GM23338 (cell line): ENCODE data around the gene PPP4R3A. TPM values are rescaled to one million over a fixed set of nuclear protein-coding genes. Genes with fewer than 3 reads are reported as not detected.

Source experiments
- ATAC-seq: fragments of 200-7000 bp; cut with Tn5 transposase; 3 replicates; pipeline ENCODE4 v1.9.1; 2020
- DNase-seq: peaks from one replicate; pipeline ENCODE4 v3.0.0-alpha.2; 2015; ENCODE audit warnings: low spot score
- H2AFZ ChIP-seq: fragments of 200-600 bp; sonication (generic); 2 replicates; pipeline ENCODE4 v1.8.0; 2016; ENCODE audit warnings: antibody characterized with exemption, mild to moderate bottlenecking, moderate library complexity
- H3F3A ChIP-seq: fragments of 200-600 bp; sonication (generic); replicated peaks from 2 replicates; pipeline ENCODE4 v1.8.0; 2017; ENCODE audit warnings: antibody characterized with exemption, mixed run types, low read depth
- H3K27ac ChIP-seq: fragments of 200-600 bp; sonication (generic); 2 replicates; pipeline ENCODE4 v1.6.1; 2016; ENCODE audit warnings: low read depth
- H3K27me3 ChIP-seq: fragments of 200-600 bp; sonication (generic); 2 replicates; pipeline ENCODE4 v1.8.0; 2016; ENCODE audit warnings: mild to moderate bottlenecking, mixed run types, moderate library complexity; ENCODE audit not compliant: insufficient read depth
- H3K36me3 ChIP-seq: fragments of 200-600 bp; sonication (generic); 2 replicates; pipeline ENCODE4 v1.8.0; 2016; ENCODE audit warnings: mild to moderate bottlenecking; ENCODE audit not compliant: insufficient read depth
- H3K4me1 ChIP-seq: fragments of 200-600 bp; sonication (generic); 2 replicates; pipeline ENCODE4 v1.8.0; 2016; ENCODE audit warnings: mild to moderate bottlenecking, moderate library complexity; ENCODE audit not compliant: insufficient read depth
- H3K4me2 ChIP-seq: fragments of 200-600 bp; sonication (generic); 2 replicates; pipeline ENCODE4 v1.7.1; 2017; ENCODE audit warnings: mixed run types
- H3K4me3 ChIP-seq: fragments of 200-600 bp; sonication (generic); 2 replicates; pipeline ENCODE4 v1.6.1; 2016; ENCODE audit warnings: mixed run types
- H3K79me2 ChIP-seq: fragments of 200-600 bp; sonication (generic); replicated peaks from 2 replicates; pipeline ENCODE4 v1.8.0; 2017; ENCODE audit warnings: mild to moderate bottlenecking; ENCODE audit not compliant: insufficient read depth
- H3K9me2 ChIP-seq: fragments of 200-600 bp; sonication (generic); 2 replicates; pipeline ENCODE4 v1.8.0; 2017; ENCODE audit not compliant: insufficient read depth
- H4K20me1 ChIP-seq: fragments of 200-600 bp; sonication (generic); replicated peaks from 2 replicates; pipeline ENCODE4 v1.8.0; 2017; ENCODE audit warnings: mild to moderate bottlenecking; ENCODE audit not compliant: insufficient read depth
- H3K27ac Mint-ChIP-seq: 2 replicates; pipeline ENCODE4 v1.8.0; 2020; ENCODE audit warnings: inconsistent platforms, mild to moderate bottlenecking, moderate library complexity, mixed read lengths
- H3K27me3 Mint-ChIP-seq: 3 replicates; pipeline ENCODE4 v1.8.0; 2022; ENCODE audit warnings: low read depth, mild to moderate bottlenecking, moderate library complexity, mixed read lengths, inconsistent platforms; ENCODE audit not compliant: insufficient read depth, poor library complexity
- H3K36me3 Mint-ChIP-seq: 3 replicates; pipeline ENCODE4 v1.8.0; 2021; ENCODE audit warnings: low read depth, mild to moderate bottlenecking, inconsistent platforms, moderate library complexity, mixed read lengths
- H3K4me1 Mint-ChIP-seq: 3 replicates; pipeline ENCODE4 v1.8.0; 2020; ENCODE audit warnings: mild to moderate bottlenecking, inconsistent platforms, mixed read lengths
- H3K4me3 Mint-ChIP-seq: 3 replicates; pipeline ENCODE4 v1.8.0; 2021; ENCODE audit warnings: moderate library complexity, mild to moderate bottlenecking, inconsistent platforms, mixed read lengths
- H3K9me3 Mint-ChIP-seq: 3 replicates; pipeline ENCODE4 v1.8.0; 2020; ENCODE audit warnings: moderate library complexity, mild to moderate bottlenecking, inconsistent platforms, mixed read lengths
- CREB1 ChIP-seq: fragments of 250-450 bp; sonication (Bioruptor Pico); IDR thresholded peaks from 2 replicates; pipeline ENCODE4 v1.5.0; 2020; ENCODE audit warnings: low read depth, mild to moderate bottlenecking, moderate library complexity
- CTCF ChIP-seq, 2 experiments: fragments of 200-600 bp in 1 of 2; sonication (generic) in 1 of 2; conservative IDR thresholded peaks; 2 replicates each; pipeline versions ENCODE4 v1.5.1 to v1.6.1; 2016 to 2017; ENCODE audit warnings: antibody characterized with exemption in 2 of 2, low read depth in 2 of 2, mild to moderate bottlenecking in 2 of 2, moderate library complexity in 1 of 2
- ETS1 ChIP-seq: IDR thresholded peaks from 2 replicates; pipeline ENCODE4 v1.6.1; 2016; ENCODE audit warnings: antibody characterized with exemption
- EZH2 ChIP-seq: fragments of 200-600 bp; sonication (generic); IDR thresholded peaks from one replicate; pipeline ENCODE4 v1.8.0; 2017; ENCODE audit warnings: antibody characterized with exemption, mild to moderate bottlenecking, low read depth; ENCODE audit not compliant: unreplicated experiment
- EZH2phosphoT487 ChIP-seq: fragments of 200-600 bp; sonication (generic); IDR thresholded peaks from one replicate; pipeline ENCODE4 v1.8.1; 2018; ENCODE audit warnings: antibody characterized with exemption; ENCODE audit not compliant: unreplicated experiment
- JUNB ChIP-seq: IDR thresholded peaks from one replicate; pipeline ENCODE4 v1.6.1; 2016; ENCODE audit warnings: antibody characterized with exemption; ENCODE audit not compliant: unreplicated experiment
- NANOG ChIP-seq: IDR thresholded peaks from 2 replicates; pipeline ENCODE4 v1.6.1; 2016; ENCODE audit warnings: antibody characterized with exemption, borderline replicate concordance
- POLR2AphosphoS5 ChIP-seq: IDR thresholded peaks from 2 replicates; pipeline ENCODE4 v1.6.1; 2016; ENCODE audit warnings: antibody characterized with exemption, low read depth
- REST ChIP-seq: IDR thresholded peaks from one replicate; pipeline ENCODE4 v1.6.1; 2018; ENCODE audit warnings: antibody characterized with exemption; ENCODE audit not compliant: unreplicated experiment
- STAT1 ChIP-seq: IDR thresholded peaks from one replicate; pipeline ENCODE4 v1.6.1; 2016; ENCODE audit warnings: antibody characterized with exemption; ENCODE audit not compliant: unreplicated experiment
- ZNF114 ChIP-seq: fragments of 250-450 bp; sonication (Bioruptor Pico); IDR thresholded peaks from 2 replicates; pipeline ENCODE4 v1.5.0; 2020; ENCODE audit warnings: mild to moderate bottlenecking, moderate library complexity
- ZNF331 ChIP-seq: fragments of 250-450 bp; sonication (Bioruptor Pico); IDR thresholded peaks from 2 replicates; pipeline ENCODE4 v1.5.0; 2020; ENCODE audit warnings: low read depth, mild to moderate bottlenecking, moderate library complexity
- ZNF462 ChIP-seq: fragments of 250-450 bp; sonication (Bioruptor Pico); IDR thresholded peaks from 2 replicates; pipeline ENCODE4 v1.5.0; 2020; ENCODE audit warnings: mild to moderate bottlenecking, moderate library complexity
- polyA plus RNA-seq: library from polyadenylated mRNA; unstranded; fragments of >200 nt; fragmentation: Nextera tagmentation; extraction: Ambion mirVana; gene quantifications from 2 replicates; pipeline ENCODE4 v1.2.1, GENCODE V29; 2016
- total RNA-seq: library from RNA; depleted of rRNA; stranded (reverse); fragments of >200 nt; shearing (Covaris generic); gene quantifications from 2 replicates; pipeline ENCODE4 v1.2.3, GENCODE V29; 2014

PPP4R3A gene
- total and polyA plus RNA-seq, 2 experiments from 2014 or later: 50.3 to 128 TPM

- Histone ChIP-seq H3K36me3 (peaks cover 9% of the 10 kb centered on the region), H3F3A (no peaks in the 10 kb centered on the region), H3K4me1 (peaks cover 11% of the 10 kb centered on the region; the same call in 1 of the 2 replicates), H3K4me2 (no peak overlapping the region), H3K27ac (no peak overlapping the region), H2AFZ (no peak overlapping the region), H4K20me1 (peaks cover 94% of the 10 kb centered on the region), H3K4me3 (no peak overlapping the region), H3K79me2 (peaks cover 100% of the 10 kb centered on the region), H3K9me2 (no peaks in the 10 kb centered on the region), H3K27me3 (no peaks in the 10 kb centered on the region)
- no peak overlapping the region for H3K27ac Mint-ChIP-seq
- no peaks in the 10 kb centered on the region for H3K9me3 Mint-ChIP-seq
- H3K27me3 Mint-ChIP-seq: peaks cover 2% of the 10 kb centered on the region
- TF ChIP-seq CTCF (conservative IDR thresholded peaks at IDR 0.05; ENCODE audit: low read depth in 2 of 2) (no peak), STAT1 (no peak), REST (no peak), EZH2 (no peak), NANOG (no peak), ZNF462 (CRISPR knock-in tag) (no peak), ZNF331 (no peak), EZH2phosphoT487 (no peak), POLR2AphosphoS5 (no peak), CREB1 (CRISPR knock-in tag) (no peak), ZNF114 (CRISPR knock-in tag) (no peak), JUNB (no peak), ETS1 (no peak)
- ATAC-seq (no peak), DNase-seq (no peak)
- peaks cover 60% of the 10 kb centered on the region for H3K36me3 Mint-ChIP-seq
- H3K4me3 Mint-ChIP-seq: no peak overlapping the region
- H3K4me1 Mint-ChIP-seq: peaks cover 20% of the 10 kb centered on the region
These were observed 8.8 kb downstream of the PPP4R3A start for GRCh38 chr14:91501348-91501747.
